ENCODE measurements around the gene MED31.

MED31 gene

GRCh38 chr17:6599364-6599763 lies 52.0 kb downstream of the MED31 start:
- Histone ChIP-seq H3K79me2 (ENCODE audit: control insufficient read depth, insufficient read depth, low read length, poor library complexity) (no peaks in the 10 kb centered on the region), H4K12ac (ENCODE audit: low read depth, low read length) (no peak overlapping the region), H3K4me2 (ENCODE audit: low read length) (no peak overlapping the region), H3K36me3 (ENCODE audit: control insufficient read depth in 1 of 2, insufficient read depth in 2 of 2, low read length in 2 of 2) (peaks cover 5 to 16% of the 10 kb centered on the region in 2 experiments), H3K18ac (ENCODE audit: low read length) (no peak overlapping the region), H2AK5ac (ENCODE audit: low read length) (no peak overlapping the region), H3K79me1 (ENCODE audit: low read length) (no peaks in the 10 kb centered on the region), H4K91ac (ENCODE audit: low read depth, low read length) (no peak overlapping the region), H2BK5ac (ENCODE audit: low read depth, low read length, poor library complexity) (no peak overlapping the region), H3K9ac (ENCODE audit: low read length) (no peak overlapping the region), H3K4ac (ENCODE audit: low read depth, low read length) (no peak overlapping the region), H2BK120ac (ENCODE audit: insufficient read depth, low read length, poor library complexity) (no peak overlapping the region), H3K23ac (ENCODE audit: low read length) (no peak overlapping the region), H2AFZ (ENCODE audit: insufficient read depth, low read length, poor library complexity) (no peak overlapping the region), H3K4me3 (ENCODE audit: low read depth, low read length) (no peak overlapping the region), H3K27ac (ENCODE audit: low read depth, low read length) (no peak overlapping the region), H3K14ac (ENCODE audit: low read length) (no peak overlapping the region), H2BK12ac (ENCODE audit: low read length) (no peak overlapping the region), H3K4me1 (ENCODE audit: control insufficient read depth in 1 of 2, insufficient read depth in 2 of 2, low read length in 2 of 2) (no peaks in the 10 kb centered on the region), H3K27me3 (ENCODE audit: insufficient read depth, low read length) (no peaks in the 10 kb centered on the region), H3K9me3 (ENCODE audit: insufficient read depth, low read depth, low read length) (no peaks in the 10 kb centered on the region), H4K8ac (ENCODE audit: low read depth, low read length) (no peak overlapping the region)
- DNase-seq, result peak in 1 of 2 donors; percentile 5

GRCh38 chr17:6597727-6598126 lies 53.7 kb downstream of the MED31 start:
- WGBS (ENCODE audit: extremely low coverage, insufficient coverage, insufficient read length), result no CpG with 5 or more reads among the region's 1 CpG

GRCh38 chr17:6596941-6597340 lies 54.5 kb downstream of the MED31 start:
- Histone ChIP-seq H4K8ac (ENCODE audit: low read depth, low read length) (no peak overlapping the region), H3K79me2 (ENCODE audit: control insufficient read depth, insufficient read depth, low read length, poor library complexity) (no peaks in the 10 kb centered on the region), H4K12ac (ENCODE audit: low read depth, low read length) (no peak overlapping the region), H4K91ac (ENCODE audit: low read depth, low read length) (no peak overlapping the region), H2BK12ac (ENCODE audit: low read length) (no peak overlapping the region), H2AK5ac (ENCODE audit: low read length) (no peak overlapping the region), H3K4me2 (ENCODE audit: low read length) (no peak overlapping the region), H3K9ac (ENCODE audit: low read length) (no peak overlapping the region), H3K14ac (ENCODE audit: low read length) (no peak overlapping the region), H3K4ac (ENCODE audit: low read depth, low read length) (no peak overlapping the region), H3K4me1 (ENCODE audit: control insufficient read depth in 1 of 2, insufficient read depth in 2 of 2, low read length in 2 of 2) (no peaks in the 10 kb centered on the region), H2BK120ac (ENCODE audit: insufficient read depth, low read length, poor library complexity) (no peak overlapping the region), H3K79me1 (ENCODE audit: low read length) (no peaks in the 10 kb centered on the region), H3K23ac (ENCODE audit: low read length) (no peak overlapping the region), H2BK5ac (ENCODE audit: low read depth, low read length, poor library complexity) (no peak overlapping the region), H3K27me3 (ENCODE audit: insufficient read depth, low read length) (no peaks in the 10 kb centered on the region), H3K9me3 (ENCODE audit: insufficient read depth, low read depth, low read length) (no peaks in the 10 kb centered on the region), H2AFZ (ENCODE audit: insufficient read depth, low read length, poor library complexity) (no peak overlapping the region), H3K27ac (ENCODE audit: low read depth, low read length) (no peak overlapping the region), H3K18ac (ENCODE audit: low read length) (no peak overlapping the region), H3K36me3 (ENCODE audit: control insufficient read depth in 1 of 2, insufficient read depth in 2 of 2, low read length in 2 of 2) (peaks cover 10 to 23% of the 10 kb centered on the region in 2 experiments), H3K4me3 (ENCODE audit: low read depth, low read length) (no peak overlapping the region)
- WGBS (ENCODE audit: extremely low coverage, insufficient coverage, insufficient read length), result no CpG with 5 or more reads among the region's 4 CpGs
- no peak for DNase-seq

More at GRCh38 chr17:6597727-6598126, 53.7 kb downstream of the MED31 start:
- Histone ChIP-seq H3K36me3 (ENCODE audit: control insufficient read depth in 1 of 2, insufficient read depth in 2 of 2, low read length in 2 of 2) (peaks cover 10 to 21% of the 10 kb centered on the region in 2 experiments), H4K12ac (ENCODE audit: low read depth, low read length) (no peak overlapping the region), H4K8ac (ENCODE audit: low read depth, low read length) (no peak overlapping the region), H2BK5ac (ENCODE audit: low read depth, low read length, poor library complexity) (no peak overlapping the region), H3K9ac (ENCODE audit: low read length) (no peak overlapping the region), H2BK12ac (ENCODE audit: low read length) (no peak overlapping the region), H3K27me3 (ENCODE audit: insufficient read depth, low read length) (no peaks in the 10 kb centered on the region), H2AK5ac (ENCODE audit: low read length) (no peak overlapping the region), H3K9me3 (ENCODE audit: insufficient read depth, low read depth, low read length) (no peaks in the 10 kb centered on the region), H3K14ac (ENCODE audit: low read length) (no peak overlapping the region), H3K4me3 (ENCODE audit: low read depth, low read length) (no peak overlapping the region), H3K18ac (ENCODE audit: low read length) (no peak overlapping the region), H4K91ac (ENCODE audit: low read depth, low read length) (no peak overlapping the region), H2BK120ac (ENCODE audit: insufficient read depth, low read length, poor library complexity) (no peak overlapping the region), H3K79me2 (ENCODE audit: control insufficient read depth, insufficient read depth, low read length, poor library complexity) (no peaks in the 10 kb centered on the region), H3K23ac (ENCODE audit: low read length) (no peak overlapping the region), H3K4me1 (ENCODE audit: control insufficient read depth in 1 of 2, insufficient read depth in 2 of 2, low read length in 2 of 2) (no peaks in the 10 kb centered on the region), H2AFZ (ENCODE audit: insufficient read depth, low read length, poor library complexity) (no peak overlapping the region), H3K4me2 (ENCODE audit: low read length) (no peak overlapping the region), H3K27ac (ENCODE audit: low read depth, low read length) (no peak overlapping the region), H3K79me1 (ENCODE audit: low read length) (no peaks in the 10 kb centered on the region), H3K4ac (ENCODE audit: low read depth, low read length) (no peak overlapping the region)
- no peak for DNase-seq

GRCh38 chr17:6596511-6596910 lies 54.9 kb downstream of the MED31 start:
- no peak overlapping the region for H3K27ac ChIP-seq (ENCODE audit: low read depth, low read length)
- H3K14ac ChIP-seq (ENCODE audit: low read length), result no peak overlapping the region
- no peak overlapping the region for H2BK5ac ChIP-seq (ENCODE audit: low read depth, low read length, poor library complexity)
- no peaks in the 10 kb centered on the region for H3K27me3 ChIP-seq (ENCODE audit: insufficient read depth, low read length)
- H3K4me1 ChIP-seq (ENCODE audit: control insufficient read depth in 1 of 2, insufficient read depth in 2 of 2, low read length in 2 of 2), result no peaks in the 10 kb centered on the region
- H4K8ac ChIP-seq (ENCODE audit: low read depth, low read length), result no peak overlapping the region
- no peak overlapping the region for H4K91ac ChIP-seq (ENCODE audit: low read depth, low read length)
- H3K4me2 ChIP-seq (ENCODE audit: low read length), result no peak overlapping the region
- H3K9me3 ChIP-seq (ENCODE audit: insufficient read depth, low read depth, low read length), result no peaks in the 10 kb centered on the region
- WGBS (ENCODE audit: extremely low coverage, insufficient coverage, insufficient read length), result no CpG with 5 or more reads among the region's 2 CpGs
- H4K12ac ChIP-seq (ENCODE audit: low read depth, low read length), result no peak overlapping the region
- no peak overlapping the region for H3K4ac ChIP-seq (ENCODE audit: low read depth, low read length)
- peak in 1 of 2 donors; percentile 25 for DNase-seq
- no peak overlapping the region for H3K9ac ChIP-seq (ENCODE audit: low read length)
- H3K79me2 ChIP-seq (ENCODE audit: control insufficient read depth, insufficient read depth, low read length, poor library complexity), result no peaks in the 10 kb centered on the region
- H2AK5ac ChIP-seq (ENCODE audit: low read length), result no peak overlapping the region
- H3K4me3 ChIP-seq (ENCODE audit: low read depth, low read length), result no peak overlapping the region
- no peak overlapping the region for H3K23ac ChIP-seq (ENCODE audit: low read length)
- H3K79me1 ChIP-seq (ENCODE audit: low read length), result no peaks in the 10 kb centered on the region
- no peak overlapping the region for H2BK120ac ChIP-seq (ENCODE audit: insufficient read depth, low read length, poor library complexity)
- H3K36me3 ChIP-seq (ENCODE audit: control insufficient read depth in 1 of 2, insufficient read depth in 2 of 2, low read length in 2 of 2), result peaks cover 13 to 27% of the 10 kb centered on the region in 2 experiments
- H3K18ac ChIP-seq (ENCODE audit: low read length), result no peak overlapping the region
- H2AFZ ChIP-seq (ENCODE audit: insufficient read depth, low read length, poor library complexity), result no peak overlapping the region
- H2BK12ac ChIP-seq (ENCODE audit: low read length), result no peak overlapping the region

Measured in trophoblast cell (in vitro differentiated cells and primary cell).